ENCODE measurements around the gene VAV1.

GRCh38 chr19:6851359-6851758 is 78.9 kb downstream of the VAV1 start:
- TF ChIP-seq CTCF (IDR thresholded peaks at IDR 0.05) (no peak), POLR2A (IDR thresholded peaks at IDR 0.05) (no peak)

Measured in esophagus squamous epithelium (tissue), 4 donors.